Measurements from ENCODE around the gene CDH12.

GRCh38 chr5:22596404-22596970 lies 256.7 kb downstream of the CDH12 start:
- TF ChIP-seq CEBPB (IDR thresholded peaks at IDR 0.05; ENCODE audit: borderline replicate concordance in 1 of 2, low read depth in 2 of 2, low read length in 2 of 2) (no peak), ATF7 (IDR thresholded peaks at IDR 0.05; ENCODE audit: low read depth) (no peak), POLR2AphosphoS5 (IDR thresholded peaks at IDR 0.05; ENCODE audit: low read length) (no peak), JUND (IDR thresholded peaks at IDR 0.05; ENCODE audit: low read depth, low read length) (no peak), HDAC6 (IDR thresholded peaks at IDR 0.05; ENCODE audit: unreplicated experiment) (no peak), IKZF1 (conservative IDR thresholded peaks at IDR 0.05) (no peak), POLR2A (IDR thresholded peaks at IDR 0.05; ENCODE audit: low read depth, low read length) (no peak), EP300 (IDR thresholded peaks at IDR 0.05; ENCODE audit: borderline replicate concordance in 1 of 2, control insufficient read depth in 1 of 2, low read depth in 2 of 2, low read length in 2 of 2) (no peak)
- TF ChIP-seq, protein P1, sequence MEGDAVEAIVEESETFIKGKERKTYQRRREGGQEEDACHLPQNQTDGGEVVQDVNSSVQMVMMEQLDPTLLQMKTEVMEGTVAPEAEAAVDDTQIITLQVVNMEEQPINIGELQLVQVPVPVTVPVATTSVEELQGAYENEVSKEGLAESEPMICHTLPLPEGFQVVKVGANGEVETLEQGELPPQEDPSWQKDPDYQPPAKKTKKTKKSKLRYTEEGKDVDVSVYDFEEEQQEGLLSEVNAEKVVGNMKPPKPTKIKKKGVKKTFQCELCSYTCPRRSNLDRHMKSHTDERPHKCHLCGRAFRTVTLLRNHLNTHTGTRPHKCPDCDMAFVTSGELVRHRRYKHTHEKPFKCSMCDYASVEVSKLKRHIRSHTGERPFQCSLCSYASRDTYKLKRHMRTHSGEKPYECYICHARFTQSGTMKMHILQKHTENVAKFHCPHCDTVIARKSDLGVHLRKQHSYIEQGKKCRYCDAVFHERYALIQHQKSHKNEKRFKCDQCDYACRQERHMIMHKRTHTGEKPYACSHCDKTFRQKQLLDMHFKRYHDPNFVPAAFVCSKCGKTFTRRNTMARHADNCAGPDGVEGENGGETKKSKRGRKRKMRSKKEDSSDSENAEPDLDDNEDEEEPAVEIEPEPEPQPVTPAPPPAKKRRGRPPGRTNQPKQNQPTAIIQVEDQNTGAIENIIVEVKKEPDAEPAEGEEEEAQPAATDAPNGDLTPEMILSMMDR (IDR thresholded peaks at IDR 0.05 in 2 of 3, conservative IDR thresholded peaks at IDR 0.05 in 1 of 3; ENCODE audit: control insufficient read depth in 2 of 3, extremely low read depth in 1 of 3, insufficient read depth in 1 of 3, low read depth in 3 of 3, low read length in 3 of 3) = no peak

Data from GM12878 (cell line).